K562 (cell line): Measurements from ENCODE around the gene UPK3A. TPM values are rescaled to one million over a fixed set of nuclear protein-coding genes. Genes with fewer than 3 reads are reported as not detected.

Experiments
- ATAC-seq: fragments of 200-7000 bp; cut with Tn5 transposase; 3 replicates; pipeline ENCODE4 v1.9.1; 2020; ENCODE audit warnings: moderate library complexity
- BruUV-seq: library from RNA; stranded (reverse); fragments of 400-500 nt; replicated peaks from 2 replicates; lab custom pipeline; 2021; lab: Mats Ljungman, UMichigan
- CTCF ChIA-PET: fragments of 300-600 bp; formaldehyde crosslinking; extraction: SDS; loops from one replicate; lab custom pipeline; 2021; ENCODE audit warnings: low intra/inter-chr PET ratio; lab: Yijun Ruan, JAX
- POLR2A ChIA-PET: fragments of 300-600, 350-650 bp; sonication (Branson Sonifier 250); formaldehyde crosslinking; extraction: SDS; loops from one replicate; lab custom pipeline; 2021; ENCODE audit warnings: antibody characterized with exemption, inconsistent platforms; lab: Yijun Ruan, JAX
- DNase-seq, 4 experiments: peaks; one replicate each; pipeline versions ENCODE4 v3.0.0 to v3.0.0-alpha.2; 2011 to 2018; ENCODE audit warnings: low spot score in 3 of 4, mixed read lengths in 3 of 4; ENCODE audit errors: extremely low read depth in 1 of 4
- FAIRE-seq: peaks from 2 replicates; lab custom pipeline; 2011; peaks lifted over from hg19 to GRCh38; lab: Jason Lieb, UNC
- H2AFZ ChIP-seq: 2 replicates; pipeline ENCODE4 v1.6.0; 2011; ENCODE audit warnings: low read depth, low read length, control low read depth, inconsistent platforms
- H3K27ac ChIP-seq: fragments of 200-600 bp; 3 replicates; pipeline ENCODE4 v1.8.0; 2011; ENCODE audit warnings: low read depth, mild to moderate bottlenecking, control low read depth, inconsistent platforms, low read length, moderate library complexity, mixed read lengths; ENCODE audit errors: extremely low read depth
- H3K27me3 ChIP-seq, 2 experiments: fragments of 300-600 bp in 1 of 2; 2 replicates in 1 of 2; 3 replicates in 1 of 2; pipeline versions ENCODE4 v1.6.0 to v1.8.0; 2011; ENCODE audit warnings: inconsistent platforms in 2 of 2, low read length in 2 of 2, mild to moderate bottlenecking in 1 of 2, mixed read lengths in 1 of 2, moderate library complexity in 1 of 2; ENCODE audit not compliant: control insufficient read depth in 2 of 2, insufficient read depth in 2 of 2
- H3K36me3 ChIP-seq: fragments of 300-600 bp; 3 replicates; pipeline ENCODE4 v1.8.0; 2011; ENCODE audit warnings: mild to moderate bottlenecking, low read length, inconsistent platforms; ENCODE audit not compliant: control insufficient read depth, insufficient read depth
- H3K4me1 ChIP-seq, 2 experiments: fragments of 200-600 bp in 1 of 2; replicated peaks in 1 of 2; 2 replicates in 1 of 2; 3 replicates in 1 of 2; pipeline versions ENCODE4 v1.5.1 to v1.8.0; 2011; ENCODE audit warnings: inconsistent platforms in 2 of 2, low read length in 2 of 2, mild to moderate bottlenecking in 1 of 2, mixed read lengths in 1 of 2, moderate library complexity in 1 of 2; ENCODE audit not compliant: control insufficient read depth in 2 of 2, insufficient read depth in 2 of 2
- H3K4me2 ChIP-seq: 2 replicates; pipeline ENCODE4 v1.6.1; 2011; ENCODE audit warnings: low read length, control low read depth, inconsistent platforms, mixed read lengths; ENCODE audit not compliant: insufficient read depth
- H3K4me3 ChIP-seq: fragments of 200-600 bp; sonication (generic), shearing (Covaris generic); 2 replicates; pipeline ENCODE4 v1.5.1; 2016; ENCODE audit warnings: control low read depth, inconsistent platforms
- H3K79me2 ChIP-seq: fragments of 200-600 bp; 3 replicates; pipeline ENCODE4 v1.8.0; 2011; ENCODE audit warnings: low read length, inconsistent platforms; ENCODE audit not compliant: control insufficient read depth, insufficient read depth
- H3K9ac ChIP-seq, 2 experiments: 2 replicates each; pipeline versions ENCODE4 v1.6.0 to v1.6.1; 2011; ENCODE audit warnings: low read depth in 2 of 2, low read length in 2 of 2, control low read depth in 1 of 2, inconsistent platforms in 1 of 2, mild to moderate bottlenecking in 1 of 2, mixed read lengths in 1 of 2; ENCODE audit not compliant: insufficient read depth in 1 of 2
- H3K9me1 ChIP-seq: one replicate; pipeline ENCODE4 v1.6.0; 2011; ENCODE audit warnings: inconsistent platforms, mild to moderate bottlenecking, low read length, moderate library complexity; ENCODE audit not compliant: control insufficient read depth, insufficient read depth
- H3K9me3 ChIP-seq: replicated peaks from 2 replicates; pipeline ENCODE4 v1.5.1; 2011; ENCODE audit warnings: low read depth, low read length, inconsistent platforms; ENCODE audit not compliant: control insufficient read depth, insufficient read depth
- H4K20me1 ChIP-seq: replicated peaks from 2 replicates; pipeline ENCODE4 v1.6.1; 2011; ENCODE audit warnings: low read length, inconsistent platforms, mixed read lengths; ENCODE audit not compliant: control insufficient read depth, insufficient read depth
- CBX2 ChIP-seq: fragments of 200-600 bp; sonication (generic); IDR thresholded peaks from one replicate; pipeline ENCODE4 v1.6.1; 2012; ENCODE audit warnings: mild to moderate bottlenecking, low read length, inconsistent platforms; ENCODE audit not compliant: insufficient read depth, poor library complexity, severe bottlenecking
- PTBP1 ChIP-seq: fragments of 200-400 bp; formaldehyde crosslinking; IDR thresholded peaks from 2 replicates; pipeline ENCODE4 v1.6.1; 2017; ENCODE audit warnings: low read depth, low read length
- RAD51 ChIP-seq: fragments of 450-650 bp; IDR thresholded peaks from 2 replicates; pipeline ENCODE4 v1.7.1; 2016; ENCODE audit warnings: low read depth, mild to moderate bottlenecking, borderline replicate concordance
- SPI1 ChIP-seq: IDR thresholded peaks from 2 replicates; pipeline ENCODE4 v1.6.1; 2011; ENCODE audit warnings: low read depth, low read length, control low read depth, borderline replicate concordance
- ZKSCAN1 ChIP-seq: fragments of 150-350 bp; IDR thresholded peaks from 2 replicates; pipeline ENCODE4 v1.6.1; 2016; ENCODE audit warnings: low read depth, low read length
- WGBS: fragments of 100-300 bp; shearing (Covaris generic); methylation state at CpG from one replicate; pipeline ENCODE4 v1.1.6; 2016; ENCODE audit warnings: low coverage, mixed read lengths; ENCODE audit not compliant: insufficient coverage; ENCODE audit errors: missing lambda C conversion rate; 5-methylcytosine and 5-hydroxymethylcytosine counted together
- in situ Hi-C: fragments of 300-500 bp; cut with MboI; formaldehyde crosslinking; loops from 4 replicates; pipeline ENCODE4 v1.15.0; 2018; ENCODE audit warnings: inconsistent platforms, mixed read lengths
- intact Hi-C: fragments of 100-400 bp; cut with micrococcal nuclease; formaldehyde crosslinking; loops from 2 replicates; pipeline ENCODE4 v1.14.2; 2022
- polyA plus RNA-seq, 8 experiments: library from polyadenylated mRNA; depleted of rRNA in 4 of 8; stranded (reverse) in 5 of 8; unstranded in 3 of 8; fragments of >200 nt; fragmentation: Nextera tagmentation in 2 of 8; fragmentation: Illumina TruSeq in 1 of 8; extraction: Ambion mirVana in 2 of 8; extraction: Trizol in 1 of 8; gene quantifications; 2 replicates each; pipeline versions ENCODE4 v1.2.1 to v1.2.3, GENCODE V29; 2011 to 2014; ENCODE audit warnings: inconsistent platforms in 1 of 8, missing spikeins in 1 of 8
- total RNA-seq, 7 experiments: library from RNA; depleted of rRNA in 6 of 7; stranded (reverse); fragments of >200 nt in 6 of 7; fragmentation: Illumina TruSeq in 2 of 7; extraction: Trizol in 2 of 7; gene quantifications; 2 replicates each; pipeline versions ENCODE4 v1.2.1 to v1.2.3, GENCODE V29; 2011 to 2021; ENCODE audit warnings: low replicate concordance in 1 of 7
- TF ChIP-seq, protein P1 (sequence below): fragments of 450-650 bp; formaldehyde crosslinking; IDR thresholded peaks from 2 replicates; pipeline ENCODE4 v1.4.0; 2020; ENCODE audit warnings: mild to moderate bottlenecking, moderate library complexity
- TF ChIP-seq, protein P2 (sequence below): fragments of 450-650 bp; IDR thresholded peaks from one replicate; pipeline ENCODE4 v1.6.1; 2018; ENCODE audit warnings: mild to moderate bottlenecking, moderate library complexity; ENCODE audit not compliant: partially characterized antibody

The UPK3A gene
- total and polyA plus RNA-seq, 9 of the 15 experiments (the other 6 are each of a cell fraction or from before 2014, with no cell fraction given) = not detected

DNA sequence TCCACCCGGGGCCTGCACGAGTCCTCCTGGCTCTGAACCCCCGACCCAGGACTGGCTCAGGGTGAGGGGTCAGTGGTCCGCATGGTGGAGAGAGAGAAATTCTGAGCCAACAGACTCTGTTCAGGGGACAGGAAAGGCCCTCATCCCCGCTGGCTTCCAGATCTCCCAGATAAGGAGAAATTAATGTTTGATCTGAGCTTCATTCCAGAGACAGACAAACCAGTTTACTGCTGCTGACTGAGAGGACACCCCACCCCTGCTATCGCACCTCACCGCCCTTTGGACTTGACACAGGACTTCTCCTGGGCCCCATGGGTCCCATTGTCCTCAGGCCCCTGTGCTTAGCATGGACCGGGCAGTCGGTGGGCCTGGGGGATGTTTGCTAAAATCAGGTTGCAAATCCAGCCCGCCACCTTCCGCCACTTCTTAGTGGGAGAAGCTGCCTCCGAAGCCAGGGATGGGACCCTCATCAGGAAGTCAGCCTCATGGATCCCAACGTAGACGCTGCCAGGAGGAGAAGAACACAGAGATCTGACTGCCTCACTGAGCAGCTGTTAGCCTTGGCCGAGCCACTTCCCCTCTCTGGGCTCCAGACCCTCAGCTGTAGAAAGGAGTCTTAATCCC, 11.2 kb upstream of the UPK3A start:
- intact Hi-C loops (no loop called here), in situ Hi-C loops (no loop called here)
- Histone ChIP-seq H4K20me1 (no peaks in the 10 kb centered on the region), H3K4me3 (no peak overlapping the region), H3K27ac (no peak overlapping the region), H3K9me1 (no peaks in the 10 kb centered on the region), H2AFZ (no peak overlapping the region), H3K4me2 (no peak overlapping the region), H3K9ac (no peak overlapping the region), H3K9me3 (no peaks in the 10 kb centered on the region), H3K79me2 (no peaks in the 10 kb centered on the region), H3K27me3 (peaks cover 0 to 8% of the 10 kb centered on the region in 2 experiments; a peak in 2 of 5 replicates), H3K36me3 (no peaks in the 10 kb centered on the region), H3K4me1 (peaks cover 0 to 9% of the 10 kb centered on the region in 2 experiments; a peak in 3 of 5 replicates)
- POLR2A ChIA-PET = no interaction called here
- no TSS peak for BruUV-seq
- CTCF ChIA-PET = no interaction called here
- DNase-seq = no peak
- FAIRE-seq = no peak
- WGBS = 21% methylated on average over 6 of the region's 15 CpGs
- ATAC-seq = no peak
- no peak for TF ChIP-seq RAD51
- 0 out of 2 replicates have a peak, but pooled peaks have one; percentile 11 for TF ChIP-seq SPI1

DNA sequence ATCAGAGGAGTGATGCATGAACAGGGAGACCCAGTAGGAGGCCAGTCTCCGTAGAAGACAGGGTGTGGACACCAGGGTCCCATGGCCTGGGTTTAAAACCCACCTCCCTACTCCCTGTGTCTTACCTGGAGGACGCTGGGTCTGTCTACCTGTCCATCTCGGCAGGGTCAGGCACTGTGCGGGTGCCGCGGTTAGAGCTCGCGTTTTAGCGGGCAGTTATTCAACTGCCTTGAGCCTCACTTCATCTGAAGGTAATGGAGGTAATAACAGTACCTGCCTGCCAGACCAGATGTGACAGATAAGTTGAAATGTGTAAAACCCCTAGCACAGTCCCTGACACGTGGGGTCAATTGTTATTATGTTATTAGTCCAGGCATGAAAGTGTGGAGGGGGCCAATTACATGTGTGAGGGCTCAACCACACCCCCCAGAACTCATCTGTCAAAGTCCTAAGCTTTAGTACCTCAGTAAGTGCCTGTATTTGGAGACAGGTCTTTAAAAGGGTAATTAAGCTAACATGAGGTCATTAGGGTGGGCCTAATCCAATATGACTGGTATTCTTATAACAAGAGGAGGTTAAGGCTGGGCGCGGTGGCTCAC, 8.1 kb upstream of the UPK3A start:
- H4K20me1 ChIP-seq = no peaks in the 10 kb centered on the region
- ATAC-seq = no peak
- no peak overlapping the region for H3K4me2 ChIP-seq
- H2AFZ ChIP-seq = no peak overlapping the region
- CTCF ChIA-PET = no interaction called here
- POLR2A ChIA-PET = no interaction called here
- peaks cover 0 to 8% of the 10 kb centered on the region in 2 experiments; a peak in 2 of 5 replicates for H3K27me3 ChIP-seq
- DNase-seq = no peak
- H3K4me3 ChIP-seq = no peak overlapping the region
- H3K36me3 ChIP-seq = no peaks in the 10 kb centered on the region
- H3K79me2 ChIP-seq = no peaks in the 10 kb centered on the region
- H3K9me1 ChIP-seq = no peaks in the 10 kb centered on the region
- intact Hi-C loops = no loop called here
- no peaks in the 10 kb centered on the region; a peak in 2 of 5 replicates for H3K4me1 ChIP-seq
- no peak overlapping the region for H3K27ac ChIP-seq
- BruUV-seq = no TSS peak
- H3K9me3 ChIP-seq = no peaks in the 10 kb centered on the region
- FAIRE-seq = no peak
- in situ Hi-C loops = no loop called here
- 21% methylated on average over 12 of the region's 12 CpGs for WGBS
- no peak overlapping the region for H3K9ac ChIP-seq
- no peak for TF ChIP-seq CBX2
- TF ChIP-seq, protein P1, sequence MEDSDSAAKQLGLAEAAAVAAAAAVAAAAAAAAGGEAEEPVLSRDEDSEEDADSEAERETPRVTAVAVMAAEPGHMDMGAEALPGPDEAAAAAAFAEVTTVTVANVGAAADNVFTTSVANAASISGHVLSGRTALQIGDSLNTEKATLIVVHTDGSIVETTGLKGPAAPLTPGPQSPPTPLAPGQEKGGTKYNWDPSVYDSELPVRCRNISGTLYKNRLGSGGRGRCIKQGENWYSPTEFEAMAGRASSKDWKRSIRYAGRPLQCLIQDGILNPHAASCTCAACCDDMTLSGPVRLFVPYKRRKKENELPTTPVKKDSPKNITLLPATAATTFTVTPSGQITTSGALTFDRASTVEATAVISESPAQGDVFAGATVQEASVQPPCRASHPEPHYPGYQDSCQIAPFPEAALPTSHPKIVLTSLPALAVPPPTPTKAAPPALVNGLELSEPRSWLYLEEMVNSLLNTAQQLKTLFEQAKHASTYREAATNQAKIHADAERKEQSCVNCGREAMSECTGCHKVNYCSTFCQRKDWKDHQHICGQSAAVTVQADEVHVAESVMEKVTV (CRISPR knock-in tag) = no peak
- no peak for TF ChIP-seq PTBP1
- no peak for TF ChIP-seq ZKSCAN1
- TF ChIP-seq, protein P2, sequence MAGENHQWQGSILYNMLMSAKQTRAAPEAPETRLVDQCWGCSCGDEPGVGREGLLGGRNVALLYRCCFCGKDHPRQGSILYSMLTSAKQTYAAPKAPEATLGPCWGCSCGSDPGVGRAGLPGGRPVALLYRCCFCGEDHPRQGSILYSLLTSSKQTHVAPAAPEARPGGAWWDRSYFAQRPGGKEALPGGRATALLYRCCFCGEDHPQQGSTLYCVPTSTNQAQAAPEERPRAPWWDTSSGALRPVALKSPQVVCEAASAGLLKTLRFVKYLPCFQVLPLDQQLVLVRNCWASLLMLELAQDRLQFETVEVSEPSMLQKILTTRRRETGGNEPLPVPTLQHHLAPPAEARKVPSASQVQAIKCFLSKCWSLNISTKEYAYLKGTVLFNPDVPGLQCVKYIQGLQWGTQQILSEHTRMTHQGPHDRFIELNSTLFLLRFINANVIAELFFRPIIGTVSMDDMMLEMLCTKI = no peak
